GM19467 (cell line): ENCODE results near the gene PGM3.

ENCODE experiments used
- ATAC-seq: cut with Tn5 transposase; IDR thresholded peaks from one replicate; pipeline ENCODE4 v1.9.1; 2021; ENCODE audit warnings: mild to moderate bottlenecking, moderate library complexity; ENCODE audit not compliant: unreplicated experiment

PGM3 gene

DNA sequence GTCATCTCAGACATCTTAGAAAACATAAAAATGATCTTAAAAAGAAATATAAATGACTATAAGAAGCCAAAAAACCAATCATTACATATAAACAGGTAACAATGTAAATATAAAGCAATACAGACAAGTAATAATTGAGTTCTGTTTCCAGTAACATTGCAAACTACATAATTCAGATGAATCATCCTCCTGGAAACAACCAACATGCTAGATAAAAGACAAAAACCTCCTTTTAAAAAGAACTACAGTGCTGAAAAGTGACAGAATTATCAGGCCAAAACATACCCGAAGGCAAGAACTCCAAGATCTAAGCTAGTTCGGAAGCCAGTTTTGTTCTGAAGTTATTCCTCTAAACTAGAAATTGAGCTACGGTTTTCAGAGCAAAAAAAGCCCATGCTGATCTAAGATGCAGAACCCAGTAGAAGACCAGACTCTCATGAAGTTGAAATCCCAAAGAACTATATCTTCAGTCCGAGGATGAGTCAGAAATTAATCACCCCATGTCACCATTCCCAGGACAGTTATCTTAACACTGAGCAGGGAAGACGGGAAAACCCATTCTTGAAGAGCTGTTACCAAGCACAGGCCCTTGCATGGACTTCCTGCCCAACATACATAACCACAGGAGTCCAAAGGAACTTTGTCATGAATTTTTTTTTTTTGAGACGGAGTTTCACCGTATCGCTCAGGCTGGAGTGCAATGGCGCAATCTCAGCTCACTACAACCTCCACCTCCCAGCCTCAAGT, 9.8 kb downstream of the PGM3 start:
- ATAC-seq: no peak

GRCh38 chr6:83182114-83182513, 11.0 kb downstream of the PGM3 start:
- no peak for ATAC-seq

- ATAC-seq: no peak
Observed at GRCh38 chr6:83180426-83180950, 12.6 kb downstream of the PGM3 start.

DNA sequence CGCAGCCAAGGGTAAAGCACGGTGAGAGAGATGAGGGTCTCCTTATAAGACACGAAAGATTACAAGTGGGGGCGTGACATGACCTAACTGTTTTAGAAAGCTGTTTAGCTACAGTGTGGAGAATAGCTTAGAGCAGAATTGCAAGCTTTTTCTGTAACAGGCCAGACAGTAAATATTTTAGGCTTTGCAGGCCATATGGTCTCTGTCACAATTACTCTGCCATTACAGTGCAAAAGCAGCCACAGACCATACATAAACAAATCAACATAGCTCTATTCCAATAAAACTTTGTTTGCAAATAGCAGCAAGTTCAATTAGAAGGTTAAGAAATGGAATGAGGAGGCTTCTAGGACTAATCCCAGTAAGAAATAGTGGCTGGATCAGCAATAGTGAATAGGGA, 16.8 kb downstream of the PGM3 start:
- no peak for ATAC-seq

DNA sequence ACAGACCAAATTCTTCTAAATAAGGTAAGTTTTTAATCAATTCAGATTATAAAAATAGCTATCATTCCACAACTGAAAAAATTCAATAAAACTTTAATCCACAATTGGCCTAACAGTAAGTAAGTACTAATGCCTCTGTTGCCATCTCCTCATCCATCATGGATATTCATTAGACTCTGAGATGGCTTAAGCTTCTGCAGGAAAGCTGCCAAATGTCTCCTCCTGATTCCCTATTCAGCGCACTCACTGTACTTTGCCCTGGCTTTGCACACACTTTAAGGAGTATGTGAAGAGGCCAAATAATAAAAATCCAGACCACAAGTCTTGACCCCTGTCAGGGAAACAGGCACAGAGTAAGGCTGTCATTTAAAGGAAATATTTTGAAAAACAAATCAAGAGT, 23.6 kb downstream of the PGM3 start:
- ATAC-seq: no peak

- ATAC-seq: no peak
Observed at GRCh38 chr6:83169106-83169505, 24.0 kb downstream of the PGM3 start.

GRCh38 chr6:83168556-83168955, 24.5 kb downstream of the PGM3 start:
- ATAC-seq: no peak

DNA sequence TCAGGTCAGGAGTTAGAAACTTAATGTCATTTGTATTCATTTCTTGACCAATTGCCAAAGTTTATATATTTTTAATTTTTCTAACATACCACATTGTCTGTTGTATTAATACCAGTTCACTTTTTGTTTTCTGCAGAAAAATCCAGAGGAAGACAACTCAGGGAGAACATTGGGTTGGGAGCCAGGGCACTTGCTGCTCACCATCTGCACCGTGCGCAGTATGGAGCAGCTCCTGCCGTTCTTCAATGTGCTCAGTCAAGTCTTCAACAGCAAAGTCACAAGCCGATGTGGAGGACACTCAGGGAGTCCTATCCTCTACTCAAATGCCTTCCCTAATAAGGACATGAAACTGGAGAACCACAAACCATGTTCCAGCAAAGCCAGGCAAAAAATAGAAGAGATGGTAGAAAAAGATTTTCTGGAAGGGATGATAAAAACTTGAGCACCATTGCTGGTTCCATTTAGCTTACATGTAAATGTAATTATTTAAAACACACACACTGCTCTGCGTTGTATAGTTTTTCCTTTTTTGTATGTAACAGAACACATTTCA, 25.3 kb downstream of the PGM3 start:
- ATAC-seq: no peak

DNA sequence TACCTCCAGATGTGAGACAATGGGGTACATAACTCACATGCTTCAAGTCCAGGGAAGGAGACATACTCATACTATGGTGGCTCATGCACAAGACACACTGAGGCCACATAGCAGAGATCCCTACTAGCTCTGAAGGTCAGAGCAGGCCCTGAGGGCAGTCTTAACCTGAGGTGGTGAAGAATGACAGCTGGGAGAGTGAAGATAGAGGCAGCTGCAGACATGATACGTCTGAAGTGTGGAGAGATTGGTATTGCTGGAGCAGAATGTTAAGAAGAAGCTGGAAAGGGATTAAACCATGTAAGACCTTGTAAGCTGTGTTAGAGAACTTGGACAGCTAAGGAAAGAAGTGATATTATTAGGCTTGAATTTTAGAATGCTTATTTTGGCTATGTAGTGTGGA, 32.9 kb downstream of the PGM3 start:
- ATAC-seq: no peak

DNA sequence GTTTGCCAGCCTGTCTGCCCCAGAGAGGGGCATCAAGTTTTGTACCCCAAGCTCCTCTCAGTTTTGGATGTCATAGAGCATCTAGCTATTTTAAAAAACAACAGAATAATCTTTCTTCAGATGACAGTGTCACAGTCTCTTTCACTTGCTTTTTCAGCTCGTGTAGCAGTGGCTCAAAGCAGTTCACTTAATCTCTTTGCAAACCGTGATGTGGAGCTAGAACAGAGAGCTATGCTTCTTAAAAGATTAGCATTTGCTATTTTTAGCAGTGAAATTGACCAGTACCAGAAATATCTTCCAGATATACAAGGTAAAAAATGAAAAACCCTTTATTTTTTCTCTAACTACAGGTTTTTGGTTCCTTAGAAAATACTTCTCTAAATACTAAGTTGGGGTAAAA, 37.3 kb downstream of the PGM3 start:
- ATAC-seq: no peak

DNA sequence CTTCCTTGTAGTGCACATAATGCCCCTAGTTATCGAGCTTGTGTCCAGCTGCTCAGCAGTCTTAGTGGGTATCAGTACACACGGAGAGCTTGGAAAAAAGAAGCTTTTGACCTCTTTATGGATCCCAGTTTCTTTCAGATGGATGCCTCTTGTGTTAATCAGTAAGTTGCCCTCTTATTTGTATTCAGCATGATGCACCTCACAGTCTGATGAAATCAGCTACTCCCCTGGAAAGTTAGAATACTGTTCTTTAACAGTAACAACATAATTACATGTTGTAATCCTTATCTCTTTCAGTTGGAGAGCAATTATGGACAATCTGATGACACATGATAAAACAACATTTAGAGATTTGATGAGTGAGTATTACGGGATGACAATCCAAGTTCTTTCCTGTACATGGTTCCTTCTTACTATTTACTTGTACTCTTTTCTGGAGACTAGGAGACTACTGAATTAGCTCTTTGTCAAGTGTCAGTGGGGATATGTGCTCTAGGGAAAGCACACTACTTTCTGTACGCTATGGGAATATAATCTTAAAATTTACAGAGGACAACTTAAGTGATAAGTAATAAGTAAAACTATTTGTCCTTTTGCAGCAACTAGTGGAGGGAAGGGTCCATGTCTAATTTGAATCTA, 39.1 kb downstream of the PGM3 start:
- ATAC-seq: no peak

DNA sequence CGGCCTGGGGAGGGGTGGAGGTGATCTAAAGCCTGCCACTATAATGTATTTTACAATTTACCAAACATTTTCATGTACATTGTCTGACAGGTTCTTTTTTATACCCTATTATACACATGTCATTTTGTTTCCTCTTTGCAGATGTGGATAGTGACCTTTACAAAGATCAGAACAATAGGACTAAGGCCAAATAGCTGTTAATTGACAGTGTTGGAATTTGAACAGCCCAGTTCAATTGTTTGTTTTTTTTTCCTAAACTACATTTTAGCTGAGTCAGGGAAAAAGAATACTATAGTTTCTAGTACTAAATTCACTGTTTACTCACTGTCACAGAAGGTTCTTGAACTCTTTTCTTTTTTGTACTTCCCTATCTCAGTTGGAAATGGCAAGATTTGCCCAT, 40.2 kb downstream of the PGM3 start:
- no peak for ATAC-seq

GRCh38 chr6:83151114-83151513, 42.0 kb downstream of the PGM3 start:
- no peak for ATAC-seq

- no peak for ATAC-seq
Observed at GRCh38 chr6:83138758-83139157, 54.3 kb downstream of the PGM3 start.

DNA sequence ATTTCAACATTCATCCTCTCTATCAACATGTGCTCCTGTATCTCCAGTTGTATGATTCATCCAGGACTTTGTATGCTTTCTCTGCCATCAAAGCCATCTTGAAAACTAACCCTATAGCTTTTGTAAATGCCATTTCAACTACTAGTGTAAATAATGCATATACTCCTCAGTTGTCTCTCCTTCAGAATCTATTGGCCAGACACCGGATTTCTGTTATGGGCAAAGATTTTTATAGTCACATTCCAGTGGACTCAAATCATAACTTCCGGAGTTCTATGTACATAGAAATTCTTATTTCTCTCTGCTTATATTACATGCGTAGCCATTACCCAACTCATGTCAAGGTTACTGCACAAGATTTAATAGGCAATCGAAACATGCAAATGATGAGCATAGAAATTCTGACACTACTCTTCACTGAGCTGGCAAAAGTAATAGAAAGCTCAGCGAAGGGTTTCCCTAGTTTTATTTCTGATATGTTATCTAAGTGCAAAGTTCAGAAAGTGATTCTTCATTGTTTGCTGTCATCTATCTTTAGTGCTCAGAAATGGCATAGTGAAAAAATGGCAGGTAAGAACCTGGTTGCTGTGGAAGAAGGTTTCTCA, 54.8 kb downstream of the PGM3 start:
- ATAC-seq: no peak

DNA sequence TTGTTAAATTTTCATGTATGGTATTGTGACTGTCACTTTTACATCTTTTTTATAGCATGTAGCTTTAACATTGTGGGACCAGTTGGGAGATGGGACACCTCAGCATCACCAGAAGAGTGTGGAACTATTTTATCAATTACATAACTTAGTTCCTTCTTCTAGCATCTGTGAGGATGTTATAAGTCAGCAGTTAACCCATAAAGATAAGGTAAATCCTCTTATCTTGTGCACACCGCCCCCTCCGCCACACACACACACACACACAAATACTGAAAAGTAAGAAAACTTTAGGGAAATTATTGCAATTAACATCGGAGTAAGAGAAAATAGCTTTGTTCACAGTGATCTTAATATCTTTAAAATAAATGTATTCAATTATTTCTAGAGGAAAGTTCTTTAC, 60.9 kb downstream of the PGM3 start:
- no peak for ATAC-seq

DNA sequence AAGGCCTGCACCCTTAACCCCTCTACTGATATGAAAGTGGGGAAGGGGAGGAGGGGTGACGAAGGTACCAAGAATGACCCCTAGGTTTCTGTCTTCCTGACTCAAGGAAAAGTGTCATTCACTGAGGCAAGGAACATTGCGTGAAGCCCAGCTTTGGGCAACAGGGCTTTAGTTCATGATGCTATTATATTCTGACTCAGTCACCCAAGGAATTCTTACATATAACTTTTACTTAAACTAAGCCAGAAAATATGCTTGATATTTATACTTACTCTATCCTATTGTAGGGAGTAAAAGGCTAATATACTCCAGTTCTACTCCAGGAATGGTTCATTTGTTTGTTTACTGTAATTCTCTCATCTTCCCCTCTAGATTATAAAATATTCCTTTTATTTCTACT, 65.1 kb downstream of the PGM3 start:
- no peak for ATAC-seq

DNA sequence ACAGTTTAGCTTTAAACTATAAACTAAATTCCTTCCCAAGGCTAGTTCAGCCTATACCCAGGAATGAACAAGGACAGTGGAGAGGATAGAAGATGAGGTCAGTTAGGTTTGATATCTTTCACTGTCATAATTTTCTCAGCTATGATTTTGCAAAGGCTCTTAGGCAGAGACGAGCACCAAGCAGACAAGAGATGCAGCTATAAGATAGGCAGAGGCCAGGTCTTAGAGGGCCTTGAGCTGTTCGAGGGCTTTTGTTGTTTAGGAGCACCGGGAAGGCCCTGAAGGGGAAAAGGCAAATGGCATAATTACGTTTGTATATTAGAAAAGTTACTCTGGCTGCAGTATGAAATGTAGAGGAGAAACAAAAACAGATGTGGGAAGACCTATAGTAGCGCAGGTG, 65.8 kb downstream of the PGM3 start:
- ATAC-seq: no peak

DNA sequence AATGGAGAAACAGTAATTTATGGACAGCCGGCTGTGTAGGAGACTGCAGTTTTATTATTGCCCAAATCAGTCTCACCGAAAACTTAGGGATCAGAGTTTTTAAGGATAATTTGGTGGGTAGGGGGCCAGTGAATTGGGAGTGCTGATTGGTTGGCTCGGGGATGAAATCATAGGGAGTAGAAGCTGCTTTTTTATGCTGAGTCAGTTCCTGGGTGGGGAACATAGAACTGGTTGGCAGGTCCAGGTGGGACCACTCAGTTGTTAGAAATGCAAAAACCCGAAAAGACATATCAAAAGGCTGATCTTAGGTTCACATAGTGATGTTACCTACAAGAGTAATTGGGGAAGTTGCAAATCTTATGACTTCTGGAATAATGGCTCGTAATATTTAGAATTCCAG, 66.3 kb downstream of the PGM3 start:
- no peak for ATAC-seq

GRCh38 chr6:83126223-83126622, 66.8 kb downstream of the PGM3 start:
- no peak for ATAC-seq

DNA sequence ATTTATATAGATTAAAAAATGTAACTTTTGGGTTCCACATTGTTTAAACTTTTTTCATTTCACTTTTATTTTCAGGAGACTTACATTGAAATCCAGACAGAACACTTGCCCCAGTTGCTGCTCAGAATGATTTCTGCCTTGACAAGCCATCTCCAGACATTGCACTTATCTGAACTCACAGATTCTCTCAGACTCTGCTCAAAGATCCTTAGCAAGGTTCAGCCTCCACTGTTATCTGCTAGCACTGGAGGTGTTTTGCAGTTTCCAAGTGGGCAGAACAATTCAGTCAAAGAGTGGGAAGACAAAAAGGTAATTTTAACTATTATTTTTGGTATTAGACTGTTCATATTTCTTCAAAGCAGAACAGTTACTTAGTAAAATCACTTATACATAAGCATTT, 67.6 kb downstream of the PGM3 start:
- ATAC-seq: no peak

DNA sequence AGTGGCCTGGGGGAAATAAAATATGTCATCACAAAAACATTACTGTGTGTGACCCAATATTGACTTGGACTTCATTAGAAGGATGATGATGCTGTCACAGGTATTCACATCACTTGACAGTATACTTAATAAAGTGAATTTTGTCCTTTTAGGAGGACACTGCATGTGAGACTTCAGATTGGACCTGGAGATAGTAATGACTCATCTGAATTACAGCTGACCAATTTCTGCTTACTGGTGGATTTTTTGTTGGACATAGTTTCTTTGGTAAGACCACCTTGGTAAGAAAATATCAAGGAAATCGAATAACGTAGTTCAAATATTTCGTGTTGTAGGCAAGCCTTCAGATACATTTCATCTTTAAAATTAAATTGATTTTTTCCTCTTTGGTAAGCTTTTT, 68.5 kb downstream of the PGM3 start:
- no peak for ATAC-seq
